OCI-LY1 (cell line): Measurements from ENCODE around the gene KDM4B.

Source experiments
- H2AFZ ChIP-seq: fragments of 200-600 bp; sonication (generic), shearing (Covaris generic); 2 replicates; pipeline ENCODE4 v1.6.0; 2014; ENCODE audit warnings: antibody characterized with exemption, mild to moderate bottlenecking, low read length
- H3F3A ChIP-seq: fragments of 200-600 bp; sonication (generic), shearing (Covaris generic); 2 replicates; pipeline ENCODE4 v1.6.0; 2014; ENCODE audit warnings: mild to moderate bottlenecking, antibody characterized with exemption, low read length, moderate library complexity; ENCODE audit not compliant: insufficient read depth
- H3K27ac ChIP-seq: fragments of 200-600 bp; sonication (generic); 2 replicates; pipeline ENCODE4 v1.5.1; 2014; ENCODE audit warnings: low read length, mixed run types, mild to moderate bottlenecking, low read depth; ENCODE audit not compliant: poor library complexity, severe bottlenecking
- H3K27me3 ChIP-seq: fragments of 200-600 bp; sonication (generic); 2 replicates; pipeline ENCODE4 v1.6.0; 2014; ENCODE audit warnings: antibody characterized with exemption, mild to moderate bottlenecking, low read length, moderate library complexity; ENCODE audit not compliant: insufficient read depth
- H3K36me3 ChIP-seq: fragments of 200-600 bp; sonication (generic); 2 replicates; pipeline ENCODE4 v1.6.1; 2014; ENCODE audit warnings: mild to moderate bottlenecking, antibody characterized with exemption, low read length, moderate library complexity, mixed read lengths; ENCODE audit not compliant: insufficient read depth
- H3K4me1 ChIP-seq: fragments of 200-600 bp; sonication (generic); 2 replicates; pipeline ENCODE4 v1.5.1; 2014; ENCODE audit warnings: mild to moderate bottlenecking, low read length, moderate library complexity; ENCODE audit not compliant: insufficient read depth, severe bottlenecking
- H3K4me2 ChIP-seq: fragments of 200-600 bp; sonication (generic), shearing (Covaris generic); 2 replicates; pipeline ENCODE4 v1.6.1; 2014; ENCODE audit warnings: low read length
- H3K4me3 ChIP-seq: fragments of 200-600 bp; sonication (generic); 2 replicates; pipeline ENCODE4 v1.5.1; 2014; ENCODE audit warnings: low read length, low read depth, mild to moderate bottlenecking, mixed read lengths; ENCODE audit not compliant: poor library complexity, severe bottlenecking
- H3K79me2 ChIP-seq: fragments of 200-600 bp; shearing (Covaris generic); 2 replicates; pipeline ENCODE4 v1.6.1; 2016; ENCODE audit warnings: mixed run types, low read length, mixed read lengths; ENCODE audit not compliant: insufficient read depth
- H3K9ac ChIP-seq: fragments of 200-600 bp; sonication (generic), shearing (Covaris generic); 2 replicates; pipeline ENCODE4 v1.6.1; 2014; ENCODE audit warnings: mild to moderate bottlenecking, low read length, mixed read lengths
- H3K9me2 ChIP-seq: fragments of 200-600 bp; sonication (generic), shearing (Covaris generic); 2 replicates; pipeline ENCODE4 v1.6.1; 2014; ENCODE audit warnings: low read depth, mild to moderate bottlenecking, low read length, mixed read lengths
- H3K9me3 ChIP-seq: fragments of 200-600 bp; shearing (Covaris generic); 2 replicates; pipeline ENCODE4 v1.6.1; 2014; ENCODE audit warnings: low read length, mixed read lengths
- H4K20me1 ChIP-seq: fragments of 200-600 bp; sonication (generic), shearing (Covaris generic); 2 replicates; pipeline ENCODE4 v1.6.0; 2016; ENCODE audit warnings: mild to moderate bottlenecking, low read length; ENCODE audit not compliant: insufficient read depth
- EZH2 ChIP-seq: fragments of 200-600 bp; sonication (generic), shearing (Covaris generic); IDR thresholded peaks from 2 replicates; pipeline ENCODE4 v1.8.0; 2017; ENCODE audit warnings: borderline replicate concordance, mixed run types, mild to moderate bottlenecking, antibody characterized with exemption, low read length, moderate library complexity, mixed read lengths
- TF ChIP-seq, protein P1 (sequence below): fragments of 200-600 bp; sonication (generic), shearing (Covaris generic); IDR thresholded peaks from 2 replicates; pipeline ENCODE4 v1.5.1; 2017; ENCODE audit warnings: mild to moderate bottlenecking, antibody characterized with exemption, low read length, moderate library complexity, mixed read lengths

Gene KDM4B

DNA sequence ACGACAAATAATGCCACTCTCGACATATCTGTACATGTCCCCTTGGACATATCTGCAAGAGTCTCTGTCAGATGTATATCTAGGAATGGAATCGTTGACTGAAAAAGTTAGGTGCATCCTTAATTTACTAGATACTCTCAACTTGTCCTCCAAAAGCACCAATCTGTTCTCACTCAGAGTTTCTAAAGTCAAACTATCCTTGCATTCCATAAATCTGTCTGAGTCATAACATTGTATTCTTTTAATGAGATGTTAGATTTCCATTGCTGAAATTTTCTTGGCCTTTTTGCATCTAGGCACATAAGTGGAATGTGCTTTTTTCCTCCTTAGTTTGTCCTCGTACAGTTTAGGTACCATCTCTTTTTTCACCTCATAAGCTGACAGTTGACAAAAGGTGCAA, 231.9 kb downstream of the KDM4B start:
- Histone ChIP-seq H3K9me3 (peaks cover 9% of the 10 kb centered on the region; the same call in 1 of the 2 replicates), H3K79me2 (no peaks in the 10 kb centered on the region), H3K27ac (no peak overlapping the region), H3K9ac (no peak overlapping the region), H3K9me2 (no peaks in the 10 kb centered on the region), H3K36me3 (no peaks in the 10 kb centered on the region), H4K20me1 (no peaks in the 10 kb centered on the region), H3K4me1 (no peaks in the 10 kb centered on the region), H3K4me3 (no peak overlapping the region), H3K27me3 (no peaks in the 10 kb centered on the region), H2AFZ (no peak overlapping the region), H3K4me2 (no peak overlapping the region), H3F3A (no peaks in the 10 kb centered on the region)
- TF ChIP-seq, protein P1, sequence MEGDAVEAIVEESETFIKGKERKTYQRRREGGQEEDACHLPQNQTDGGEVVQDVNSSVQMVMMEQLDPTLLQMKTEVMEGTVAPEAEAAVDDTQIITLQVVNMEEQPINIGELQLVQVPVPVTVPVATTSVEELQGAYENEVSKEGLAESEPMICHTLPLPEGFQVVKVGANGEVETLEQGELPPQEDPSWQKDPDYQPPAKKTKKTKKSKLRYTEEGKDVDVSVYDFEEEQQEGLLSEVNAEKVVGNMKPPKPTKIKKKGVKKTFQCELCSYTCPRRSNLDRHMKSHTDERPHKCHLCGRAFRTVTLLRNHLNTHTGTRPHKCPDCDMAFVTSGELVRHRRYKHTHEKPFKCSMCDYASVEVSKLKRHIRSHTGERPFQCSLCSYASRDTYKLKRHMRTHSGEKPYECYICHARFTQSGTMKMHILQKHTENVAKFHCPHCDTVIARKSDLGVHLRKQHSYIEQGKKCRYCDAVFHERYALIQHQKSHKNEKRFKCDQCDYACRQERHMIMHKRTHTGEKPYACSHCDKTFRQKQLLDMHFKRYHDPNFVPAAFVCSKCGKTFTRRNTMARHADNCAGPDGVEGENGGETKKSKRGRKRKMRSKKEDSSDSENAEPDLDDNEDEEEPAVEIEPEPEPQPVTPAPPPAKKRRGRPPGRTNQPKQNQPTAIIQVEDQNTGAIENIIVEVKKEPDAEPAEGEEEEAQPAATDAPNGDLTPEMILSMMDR, result no peak
- TF ChIP-seq EZH2, result no peak

DNA sequence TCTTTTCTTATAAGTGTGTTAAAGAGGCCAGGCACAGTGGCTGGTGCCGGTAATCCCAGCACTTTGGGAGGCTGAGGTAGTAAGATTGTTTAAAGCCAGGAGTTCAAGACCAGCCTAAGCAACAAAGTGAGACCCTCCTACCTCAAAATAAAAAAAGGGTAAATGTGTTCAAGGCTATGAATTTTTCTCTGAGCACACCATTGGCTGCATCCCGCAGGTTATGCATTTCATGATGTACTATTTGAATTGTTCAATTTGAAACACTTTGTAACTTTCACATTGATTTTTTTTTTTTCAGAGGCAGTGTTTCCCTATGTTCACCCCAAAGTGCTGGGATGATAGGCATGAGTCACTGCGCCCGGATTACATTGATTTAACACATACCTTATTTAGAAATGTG, 233.6 kb downstream of the KDM4B start:
- H3F3A ChIP-seq, result no peaks in the 10 kb centered on the region
- H3K4me3 ChIP-seq, result no peak overlapping the region
- no peak overlapping the region for H3K27ac ChIP-seq
- no peaks in the 10 kb centered on the region for H3K27me3 ChIP-seq
- H3K36me3 ChIP-seq, result no peaks in the 10 kb centered on the region
- H4K20me1 ChIP-seq, result no peaks in the 10 kb centered on the region
- H2AFZ ChIP-seq, result no peak overlapping the region
- H3K4me1 ChIP-seq, result no peaks in the 10 kb centered on the region
- no peak for TF ChIP-seq EZH2
- TF ChIP-seq, protein P1, result no peak
- H3K9me3 ChIP-seq, result peaks cover 9% of the 10 kb centered on the region; the same call in 1 of the 2 replicates
- no peaks in the 10 kb centered on the region for H3K79me2 ChIP-seq
- no peaks in the 10 kb centered on the region for H3K9me2 ChIP-seq
- H3K4me2 ChIP-seq, result no peak overlapping the region
- no peak overlapping the region for H3K9ac ChIP-seq
